Measurements from ENCODE around the gene ADCY3. TPM values are rescaled to one million over a fixed set of nuclear protein-coding genes. Genes with fewer than 3 reads are reported as not detected.

Gene ADCY3
- total and polyA plus RNA-seq, 2 donors from 2014 or later = 21.1 to 44.6 TPM

GRCh38 chr2:24959761-24960160 lies 39.7 kb upstream of the ADCY3 start:
- H3K4me3 ChIP-seq (ENCODE audit: low read length in 3 of 3) = no peak overlapping the region
- TF ChIP-seq, protein P1, sequence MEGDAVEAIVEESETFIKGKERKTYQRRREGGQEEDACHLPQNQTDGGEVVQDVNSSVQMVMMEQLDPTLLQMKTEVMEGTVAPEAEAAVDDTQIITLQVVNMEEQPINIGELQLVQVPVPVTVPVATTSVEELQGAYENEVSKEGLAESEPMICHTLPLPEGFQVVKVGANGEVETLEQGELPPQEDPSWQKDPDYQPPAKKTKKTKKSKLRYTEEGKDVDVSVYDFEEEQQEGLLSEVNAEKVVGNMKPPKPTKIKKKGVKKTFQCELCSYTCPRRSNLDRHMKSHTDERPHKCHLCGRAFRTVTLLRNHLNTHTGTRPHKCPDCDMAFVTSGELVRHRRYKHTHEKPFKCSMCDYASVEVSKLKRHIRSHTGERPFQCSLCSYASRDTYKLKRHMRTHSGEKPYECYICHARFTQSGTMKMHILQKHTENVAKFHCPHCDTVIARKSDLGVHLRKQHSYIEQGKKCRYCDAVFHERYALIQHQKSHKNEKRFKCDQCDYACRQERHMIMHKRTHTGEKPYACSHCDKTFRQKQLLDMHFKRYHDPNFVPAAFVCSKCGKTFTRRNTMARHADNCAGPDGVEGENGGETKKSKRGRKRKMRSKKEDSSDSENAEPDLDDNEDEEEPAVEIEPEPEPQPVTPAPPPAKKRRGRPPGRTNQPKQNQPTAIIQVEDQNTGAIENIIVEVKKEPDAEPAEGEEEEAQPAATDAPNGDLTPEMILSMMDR (IDR thresholded peaks at IDR 0.05; ENCODE audit: borderline replicate concordance, extremely low read depth, insufficient read depth) = no peak
- H3K9ac ChIP-seq (ENCODE audit: low read length in 3 of 3) = no peak overlapping the region
- FAIRE-seq = no peak
- DNase-seq = no peak
- H3K27ac ChIP-seq (ENCODE audit: low read depth in 2 of 2, low read length in 2 of 2) = no peak overlapping the region
- H3K36me3 ChIP-seq (ENCODE audit: control insufficient read depth in 2 of 3, insufficient read depth in 3 of 3, low read length in 3 of 3) = peaks cover 27 to 36% (median 32%) of the 10 kb centered on the region in 3 donors
- H3K27me3 ChIP-seq (ENCODE audit: control insufficient read depth, insufficient read depth, low read length) = no peaks in the 10 kb centered on the region
- no peaks in the 10 kb centered on the region for H3K4me1 ChIP-seq (ENCODE audit: control insufficient read depth in 2 of 3, insufficient read depth in 2 of 3, low read depth in 1 of 3, low read length in 3 of 3)
- peaks cover 0 to 2% (median 0%) of the 10 kb centered on the region in 3 donors for H3K9me3 ChIP-seq (ENCODE audit: control insufficient read depth in 2 of 3, insufficient read depth in 1 of 3, low read length in 3 of 3)
- intact Hi-C loops (cut with DNase I) = no loop called here

- FAIRE-seq (no peak), DNase-seq (no peak)
- Histone ChIP-seq H3K4me1 (ENCODE audit: control insufficient read depth in 2 of 3, insufficient read depth in 2 of 3, low read depth in 1 of 3, low read length in 3 of 3) (no peaks in the 10 kb centered on the region), H3K9ac (ENCODE audit: low read length in 3 of 3) (no peak overlapping the region), H3K36me3 (ENCODE audit: control insufficient read depth in 2 of 3, insufficient read depth in 3 of 3, low read length in 3 of 3) (peaks cover 28 to 42% (median 30%) of the 10 kb centered on the region in 3 donors), H3K9me3 (ENCODE audit: control insufficient read depth in 2 of 3, insufficient read depth in 1 of 3, low read length in 3 of 3) (peaks cover 0 to 2% (median 0%) of the 10 kb centered on the region in 3 donors), H3K27me3 (ENCODE audit: control insufficient read depth, insufficient read depth, low read length) (no peaks in the 10 kb centered on the region), H3K27ac (ENCODE audit: low read depth in 2 of 2, low read length in 2 of 2) (no peak overlapping the region), H3K4me3 (ENCODE audit: low read length in 3 of 3) (no peak overlapping the region)
- intact Hi-C loops (cut with DNase I) = no loop called here
- TF ChIP-seq, protein P1 (IDR thresholded peaks at IDR 0.05; ENCODE audit: borderline replicate concordance, extremely low read depth, insufficient read depth) = no peak
Observed at GRCh38 chr2:24958411-24958935, 38.4 kb upstream of the ADCY3 start.

DNA sequence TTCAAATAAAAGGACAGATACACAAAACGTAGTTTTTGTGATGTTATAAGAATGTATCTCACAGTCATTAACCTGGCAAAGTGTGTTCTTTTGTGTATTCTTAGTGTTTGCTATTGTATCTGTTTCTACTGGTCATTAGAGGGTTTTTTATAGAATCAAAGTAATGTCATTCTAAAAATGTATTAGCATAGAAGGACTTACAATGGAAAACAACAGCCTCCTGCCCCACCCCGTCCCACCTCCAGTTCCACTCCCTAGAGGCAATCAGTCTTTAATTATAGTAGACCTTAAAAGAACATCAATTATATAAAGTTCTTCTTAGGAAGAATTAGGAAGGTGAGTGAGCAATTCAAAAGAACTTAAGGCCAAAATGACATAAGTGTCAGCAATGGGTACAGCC lies 37.9 kb upstream of the ADCY3 start:
- H3K9me3 ChIP-seq (ENCODE audit: control insufficient read depth in 2 of 3, insufficient read depth in 1 of 3, low read length in 3 of 3) = peaks cover 0 to 2% (median 0%) of the 10 kb centered on the region in 3 donors
- no peaks in the 10 kb centered on the region for H3K4me1 ChIP-seq (ENCODE audit: control insufficient read depth in 2 of 3, insufficient read depth in 2 of 3, low read depth in 1 of 3, low read length in 3 of 3)
- no peak for DNase-seq
- TF ChIP-seq, protein P1 (IDR thresholded peaks at IDR 0.05; ENCODE audit: borderline replicate concordance, extremely low read depth, insufficient read depth) = no peak
- no peaks in the 10 kb centered on the region for H3K27me3 ChIP-seq (ENCODE audit: control insufficient read depth, insufficient read depth, low read length)
- no peak for FAIRE-seq
- H3K9ac ChIP-seq (ENCODE audit: low read length in 3 of 3) = no peak overlapping the region
- H3K36me3 ChIP-seq (ENCODE audit: control insufficient read depth in 2 of 3, insufficient read depth in 3 of 3, low read length in 3 of 3) = peaks cover 26 to 43% (median 28%) of the 10 kb centered on the region in 3 donors
- intact Hi-C loops (cut with DNase I) = no loop called here
- H3K4me3 ChIP-seq (ENCODE audit: low read length in 3 of 3) = no peak overlapping the region
- H3K27ac ChIP-seq (ENCODE audit: low read depth in 2 of 2, low read length in 2 of 2) = no peak overlapping the region

DNA sequence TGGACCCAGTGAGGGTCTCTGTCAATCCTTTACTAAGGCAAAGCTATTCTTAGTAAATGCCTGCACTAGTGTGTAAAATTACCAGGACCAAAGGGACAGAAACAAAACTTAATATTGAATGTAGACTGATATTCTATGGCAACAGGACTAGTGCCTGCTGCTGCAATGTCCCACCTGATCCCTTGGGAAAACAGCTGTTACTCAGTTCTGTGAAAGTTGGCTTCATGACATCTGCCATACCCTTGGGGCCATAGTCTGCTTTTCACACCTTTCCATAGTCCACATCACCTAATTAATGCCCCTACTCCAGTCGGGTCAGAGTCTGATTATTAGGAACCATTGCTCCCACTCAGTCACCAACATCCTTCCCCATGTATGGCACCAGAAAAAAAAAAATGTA lies 37.2 kb upstream of the ADCY3 start:
- Histone ChIP-seq H3K4me3 (ENCODE audit: low read length in 3 of 3) (no peak overlapping the region), H3K27ac (ENCODE audit: low read depth in 2 of 2, low read length in 2 of 2) (no peak overlapping the region), H3K36me3 (ENCODE audit: control insufficient read depth in 2 of 3, insufficient read depth in 3 of 3, low read length in 3 of 3) (peaks cover 24 to 43% (median 28%) of the 10 kb centered on the region in 3 donors), H3K4me1 (ENCODE audit: control insufficient read depth in 2 of 3, insufficient read depth in 2 of 3, low read depth in 1 of 3, low read length in 3 of 3) (no peaks in the 10 kb centered on the region), H3K9me3 (ENCODE audit: control insufficient read depth in 2 of 3, insufficient read depth in 1 of 3, low read length in 3 of 3) (peaks cover 0 to 2% (median 0%) of the 10 kb centered on the region in 3 donors), H3K27me3 (ENCODE audit: control insufficient read depth, insufficient read depth, low read length) (no peaks in the 10 kb centered on the region), H3K9ac (ENCODE audit: low read length in 3 of 3) (no peak overlapping the region)
- FAIRE-seq = no peak
- intact Hi-C loops (cut with DNase I) = no loop called here
- TF ChIP-seq, protein P1 (IDR thresholded peaks at IDR 0.05; ENCODE audit: borderline replicate concordance, extremely low read depth, insufficient read depth) = no peak
- no peak for DNase-seq
